Chondrocyte (in vitro differentiated cells): ENCODE measurements around the gene COPB1. TPM values are rescaled to one million over a fixed set of nuclear protein-coding genes. Genes with fewer than 3 reads are reported as not detected.

Source experiments
- DNase-seq: peaks from one replicate; pipeline ENCODE4 v3.0.0; 2021; ENCODE audit warnings: mixed read lengths, low spot score
- H3K27ac Mint-ChIP-seq: one replicate; pipeline ENCODE4 v1.8.0; 2021; ENCODE audit warnings: mild to moderate bottlenecking, moderate library complexity, mixed read lengths; ENCODE audit not compliant: unreplicated experiment
- H3K27me3 Mint-ChIP-seq: 2 replicates; pipeline ENCODE4 v1.8.0; 2021; ENCODE audit warnings: low read depth, mixed read lengths
- H3K36me3 Mint-ChIP-seq: 2 replicates; pipeline ENCODE4 v1.8.0; 2021; ENCODE audit warnings: low read depth, mixed read lengths
- H3K4me1 Mint-ChIP-seq: 2 replicates; pipeline ENCODE4 v1.8.0; 2021; ENCODE audit warnings: low read depth, mild to moderate bottlenecking, mixed read lengths
- H3K4me3 Mint-ChIP-seq: one replicate; pipeline ENCODE4 v1.8.0; 2021; ENCODE audit warnings: mild to moderate bottlenecking, moderate library complexity, mixed read lengths; ENCODE audit not compliant: unreplicated experiment
- H3K9me3 Mint-ChIP-seq: 2 replicates; pipeline ENCODE4 v1.8.0; 2021; ENCODE audit warnings: low read depth, mixed read lengths
- total RNA-seq: library from RNA; stranded (reverse); gene quantifications from 3 replicates; pipeline ENCODE4 v1.2.1, GENCODE V29; 2021
- TF ChIP-seq, protein P1 (sequence below): fragments of 200-600 bp; sonication (generic); IDR thresholded peaks from 2 replicates; pipeline ENCODE4 v1.5.0; 2021; ENCODE audit warnings: antibody characterized with exemption, mild to moderate bottlenecking, moderate library complexity

The COPB1 gene
- total RNA-seq, 1 donor from 2014 or later: 168 TPM

DNA sequence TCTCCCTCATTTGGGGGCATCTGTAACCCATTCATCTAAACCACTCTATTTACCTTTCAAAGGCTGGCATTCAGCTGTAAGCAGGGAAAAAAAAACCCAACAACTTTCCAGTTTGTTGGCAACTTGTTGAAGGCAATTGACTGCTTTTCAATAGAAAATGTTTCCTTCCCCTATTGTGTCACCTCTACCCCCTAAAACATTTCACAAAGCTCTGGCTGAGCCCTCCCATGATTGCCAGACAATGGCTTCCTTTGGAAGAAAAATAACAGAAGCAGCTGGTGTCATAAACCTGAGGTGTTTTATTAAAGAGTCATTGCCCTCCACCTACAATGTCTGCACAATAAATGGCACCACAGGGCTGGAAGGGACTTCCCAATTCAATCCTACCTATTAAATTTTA lies 42.7 kb upstream of the COPB1 start:
- Mint-ChIP-seq H3K4me3 (no peak overlapping the region), H3K4me1 (no peaks in the 10 kb centered on the region), H3K9me3 (no peaks in the 10 kb centered on the region), H3K36me3 (no peaks in the 10 kb centered on the region), H3K27ac (no peak overlapping the region), H3K27me3 (no peaks in the 10 kb centered on the region)
- TF ChIP-seq, protein P1, sequence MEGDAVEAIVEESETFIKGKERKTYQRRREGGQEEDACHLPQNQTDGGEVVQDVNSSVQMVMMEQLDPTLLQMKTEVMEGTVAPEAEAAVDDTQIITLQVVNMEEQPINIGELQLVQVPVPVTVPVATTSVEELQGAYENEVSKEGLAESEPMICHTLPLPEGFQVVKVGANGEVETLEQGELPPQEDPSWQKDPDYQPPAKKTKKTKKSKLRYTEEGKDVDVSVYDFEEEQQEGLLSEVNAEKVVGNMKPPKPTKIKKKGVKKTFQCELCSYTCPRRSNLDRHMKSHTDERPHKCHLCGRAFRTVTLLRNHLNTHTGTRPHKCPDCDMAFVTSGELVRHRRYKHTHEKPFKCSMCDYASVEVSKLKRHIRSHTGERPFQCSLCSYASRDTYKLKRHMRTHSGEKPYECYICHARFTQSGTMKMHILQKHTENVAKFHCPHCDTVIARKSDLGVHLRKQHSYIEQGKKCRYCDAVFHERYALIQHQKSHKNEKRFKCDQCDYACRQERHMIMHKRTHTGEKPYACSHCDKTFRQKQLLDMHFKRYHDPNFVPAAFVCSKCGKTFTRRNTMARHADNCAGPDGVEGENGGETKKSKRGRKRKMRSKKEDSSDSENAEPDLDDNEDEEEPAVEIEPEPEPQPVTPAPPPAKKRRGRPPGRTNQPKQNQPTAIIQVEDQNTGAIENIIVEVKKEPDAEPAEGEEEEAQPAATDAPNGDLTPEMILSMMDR: no peak
- DNase-seq: no peak

DNA sequence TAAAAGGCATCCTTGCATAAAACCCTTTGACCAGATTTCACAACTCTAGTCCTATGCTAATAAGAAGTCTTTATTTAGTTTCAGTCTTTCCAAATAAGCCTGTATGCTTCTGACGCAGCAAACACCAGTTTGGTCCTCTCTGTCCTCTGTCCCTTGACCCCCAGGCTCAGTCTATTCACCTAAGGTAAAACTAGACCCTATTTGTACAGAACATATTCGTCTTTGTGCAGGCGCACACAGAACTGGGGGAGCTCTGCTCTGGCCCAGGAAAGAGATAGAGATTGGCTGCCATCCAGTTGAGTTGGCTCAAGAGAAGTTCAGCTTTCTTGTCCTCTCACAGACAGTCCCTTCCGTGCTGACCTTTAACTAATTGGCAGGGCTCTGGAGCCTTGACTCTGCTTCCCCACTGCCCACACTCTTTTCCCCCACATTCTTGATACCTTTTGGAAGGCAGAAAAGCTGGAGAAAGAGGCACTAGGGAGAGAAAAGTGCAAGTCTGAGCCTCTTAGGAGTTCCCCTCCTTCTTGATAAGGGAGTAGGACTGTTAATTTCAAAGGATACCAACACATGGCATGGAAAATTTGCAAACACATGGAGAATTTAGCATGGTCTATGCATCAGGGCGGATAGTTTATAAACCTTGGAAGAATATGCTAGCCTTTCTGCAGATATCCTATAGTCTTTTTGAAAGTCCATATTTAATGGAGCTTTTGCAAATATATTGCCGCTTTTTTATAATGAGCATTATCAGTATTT lies 41.8 kb upstream of the COPB1 start:
- H3K4me3 Mint-ChIP-seq: no peak overlapping the region
- H3K36me3 Mint-ChIP-seq: no peaks in the 10 kb centered on the region
- H3K9me3 Mint-ChIP-seq: no peaks in the 10 kb centered on the region
- H3K27ac Mint-ChIP-seq: no peak overlapping the region
- TF ChIP-seq, protein P1: no peak
- H3K4me1 Mint-ChIP-seq: peaks cover 3% of the 10 kb centered on the region
- no peak for DNase-seq
- no peaks in the 10 kb centered on the region for H3K27me3 Mint-ChIP-seq

DNA sequence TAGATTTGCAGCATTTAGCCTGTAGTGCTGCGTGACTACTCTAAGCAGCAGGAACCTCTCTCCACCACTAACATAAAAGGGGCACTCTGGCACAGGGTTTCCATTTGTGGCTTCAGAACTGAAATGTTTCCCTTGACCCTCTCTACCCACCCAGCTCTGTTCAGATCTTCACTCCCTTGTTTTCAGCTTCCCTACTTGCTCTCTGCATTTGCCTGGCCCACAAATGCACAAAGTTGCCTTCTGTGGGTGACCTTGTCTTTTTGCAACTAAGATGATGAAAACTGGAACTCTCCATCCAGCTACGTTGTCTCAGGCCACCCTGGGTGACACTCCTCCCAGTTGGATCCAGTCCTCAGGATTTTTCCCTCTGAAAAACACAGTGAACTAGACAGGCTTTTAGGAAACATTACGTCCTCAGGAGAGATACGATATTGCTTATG lies 40.4 kb upstream of the COPB1 start:
- Mint-ChIP-seq H3K4me3 (no peak overlapping the region), H3K27ac (no peak overlapping the region)
- no peak for DNase-seq

DNA sequence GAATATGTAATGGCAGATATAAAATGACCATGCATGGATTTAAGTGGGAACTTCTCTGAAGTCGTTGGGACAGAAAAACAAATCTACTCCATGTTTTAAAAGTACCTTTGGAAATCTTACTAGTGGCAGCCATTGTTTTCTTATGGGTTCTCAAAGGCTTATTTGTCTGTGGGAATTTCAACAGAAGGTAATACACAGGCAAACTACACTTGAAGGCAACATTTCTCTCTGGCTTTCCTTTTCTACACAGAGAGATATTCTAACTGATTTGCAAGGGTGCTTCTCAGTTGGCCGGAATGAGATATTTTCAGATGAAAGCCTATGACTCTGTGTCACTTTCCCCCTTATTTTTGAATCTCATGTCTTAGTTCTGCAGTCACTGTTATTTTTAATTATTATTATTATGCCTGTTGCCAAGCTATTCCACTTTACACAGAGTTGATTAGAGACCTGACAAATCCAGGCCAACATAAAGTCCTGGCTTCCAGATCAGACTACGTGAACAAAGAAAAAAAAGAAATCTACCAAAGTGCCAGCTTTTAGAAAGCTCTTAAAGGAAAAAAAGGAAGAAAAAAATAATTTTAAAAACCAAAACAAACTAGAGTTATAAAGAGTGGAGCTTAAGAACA lies 39.4 kb upstream of the COPB1 start:
- no peaks in the 10 kb centered on the region for H3K36me3 Mint-ChIP-seq
- DNase-seq: no peak
- H3K9me3 Mint-ChIP-seq: no peaks in the 10 kb centered on the region
- H3K4me1 Mint-ChIP-seq: peaks cover 3% of the 10 kb centered on the region
- H3K27ac Mint-ChIP-seq: no peak overlapping the region
- TF ChIP-seq, protein P1: no peak
- no peaks in the 10 kb centered on the region for H3K27me3 Mint-ChIP-seq
- no peak overlapping the region for H3K4me3 Mint-ChIP-seq

More for the DNA sequence above, 40.4 kb upstream of the COPB1 start:
- no peaks in the 10 kb centered on the region for H3K27me3 Mint-ChIP-seq
- no peaks in the 10 kb centered on the region for H3K36me3 Mint-ChIP-seq
- H3K9me3 Mint-ChIP-seq: no peaks in the 10 kb centered on the region
- TF ChIP-seq, protein P1: no peak
- H3K4me1 Mint-ChIP-seq: peaks cover 3% of the 10 kb centered on the region

DNA sequence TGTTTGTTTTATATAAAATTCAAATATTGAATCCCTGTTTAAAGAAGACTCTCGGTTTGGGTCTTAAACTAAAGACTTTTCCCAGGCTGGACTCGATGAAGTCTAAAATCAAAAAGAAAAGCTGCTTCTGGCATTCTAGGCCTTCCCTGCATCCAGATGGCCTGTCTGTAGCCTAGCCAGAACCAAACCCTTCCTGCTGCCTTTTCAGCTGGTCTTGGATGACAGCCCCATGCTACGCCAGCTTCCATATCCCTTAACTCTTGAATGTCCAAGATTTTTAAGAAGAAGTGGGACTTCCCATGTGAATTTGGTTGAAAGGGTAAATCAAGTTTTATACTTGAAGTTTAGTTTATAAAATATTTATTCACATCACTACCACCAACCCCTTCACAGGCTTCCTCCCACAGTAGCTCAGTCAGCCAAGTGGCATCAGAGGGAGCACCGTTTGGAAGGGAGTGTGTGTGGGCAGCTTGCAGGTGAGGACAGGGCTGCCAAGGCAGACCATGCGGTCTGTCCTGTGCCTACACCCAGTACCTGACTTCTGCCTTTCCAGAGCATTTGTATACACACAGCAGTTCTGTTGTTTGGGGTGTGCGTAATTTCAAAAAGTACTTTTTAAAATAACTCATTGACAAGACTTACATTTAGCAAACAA lies 38.8 kb upstream of the COPB1 start:
- Mint-ChIP-seq H3K4me1 (peaks cover 3% of the 10 kb centered on the region), H3K27ac (no peak overlapping the region), H3K9me3 (no peaks in the 10 kb centered on the region), H3K27me3 (no peaks in the 10 kb centered on the region), H3K4me3 (no peak overlapping the region), H3K36me3 (no peaks in the 10 kb centered on the region)
- DNase-seq: no peak
- TF ChIP-seq, protein P1: no peak
